GM18499 (cell line): ENCODE measurements around the gene GALNT3.

Source experiments
- ATAC-seq: cut with Tn5 transposase; IDR thresholded peaks from one replicate; pipeline ENCODE4 v1.9.1; 2021; ENCODE audit warnings: moderate number of reproducible peaks; ENCODE audit not compliant: insufficient read depth, unreplicated experiment

The GALNT3 gene

GRCh38 chr2:165793779-165794535 is at the start of gene GALNT3:
Gene GALNT3, minus strand, starts transcription at chr2:165794247. Its CDS starts 23,547 bp downstream, at chr2:165770700.
- peak; percentile 8 for ATAC-seq

GRCh38 chr2:165843351-165843750 is 49.3 kb upstream of the GALNT3 start:
- ATAC-seq: no peak

GRCh38 chr2:165840333-165840958 is 46.4 kb upstream of the GALNT3 start:
- no peak for ATAC-seq

- ATAC-seq: no peak
These were observed 45.6 kb upstream of the GALNT3 start for GRCh38 chr2:165839610-165840009.

- no peak for ATAC-seq
These were observed 43.1 kb upstream of the GALNT3 start for GRCh38 chr2:165837122-165837521.

GRCh38 chr2:165835363-165835762 is 41.3 kb upstream of the GALNT3 start:
- no peak for ATAC-seq

GRCh38 chr2:165833156-165833555 is 39.1 kb upstream of the GALNT3 start:
- no peak for ATAC-seq

GRCh38 chr2:165827921-165828276 is 33.9 kb upstream of the GALNT3 start:
- no peak for ATAC-seq

- peak; percentile 62 for ATAC-seq
These were observed 33.2 kb upstream of the GALNT3 start for GRCh38 chr2:165827016-165827920.

- no peak for ATAC-seq
These were observed 31.0 kb upstream of the GALNT3 start for GRCh38 chr2:165825041-165825440.

- no peak for ATAC-seq
These were observed 26.2 kb upstream of the GALNT3 start for GRCh38 chr2:165820296-165820695.

- no peak for ATAC-seq
These were observed 24.9 kb upstream of the GALNT3 start for GRCh38 chr2:165818920-165819319.

GRCh38 chr2:165815299-165816141 is 21.5 kb upstream of the GALNT3 start:
- no peak for ATAC-seq

- ATAC-seq: no peak
These were observed 20.4 kb upstream of the GALNT3 start for GRCh38 chr2:165814473-165814872.

- no peak for ATAC-seq
These were observed 17.7 kb upstream of the GALNT3 start for GRCh38 chr2:165811592-165812370.

- no peak for ATAC-seq
These were observed 16.4 kb upstream of the GALNT3 start for GRCh38 chr2:165810418-165810817.

- no peak for ATAC-seq
These were observed 10.7 kb upstream of the GALNT3 start for GRCh38 chr2:165804719-165805118.

- no peak for ATAC-seq
These were observed 9.2 kb upstream of the GALNT3 start for GRCh38 chr2:165803123-165803760.

- no peak for ATAC-seq
These were observed 7.1 kb upstream of the GALNT3 start for GRCh38 chr2:165801176-165801575.
